Ascending aorta (tissue), 2 donors: ENCODE data around the gene LRRC32. TPM values are rescaled to one million over a fixed set of nuclear protein-coding genes. Genes with fewer than 3 reads are reported as not detected.

Experiments
- DNase-seq, 2 donors: peaks; one replicate each; pipeline ENCODE4 v3.0.0-alpha.2; 2019; ENCODE audit warnings: low spot score in 2 of 2
- H3K27ac ChIP-seq, 2 donors: fragments of 200-600 bp; sonication (generic); one replicate each; pipeline ENCODE4 v1.5.1; 2016 to 2017; ENCODE audit warnings: mild to moderate bottlenecking in 1 of 2
- H3K27me3 ChIP-seq: fragments of 200-600 bp; sonication (generic); one replicate; pipeline ENCODE4 v1.5.1; 2017
- H3K36me3 ChIP-seq, 2 donors: fragments of 200-600 bp; sonication (generic); one replicate each; pipeline ENCODE4 v1.5.1; 2016
- H3K4me1 ChIP-seq, 2 donors: fragments of 200-600 bp; sonication (generic); one replicate each; pipeline ENCODE4 v1.5.1; 2016 to 2017; ENCODE audit warnings: mild to moderate bottlenecking in 1 of 2
- H3K4me3 ChIP-seq, 2 donors: fragments of 200-600 bp; sonication (generic); one replicate each; pipeline ENCODE4 v1.5.1; 2016 to 2017; ENCODE audit warnings: mild to moderate bottlenecking in 1 of 2
- H3K9me3 ChIP-seq, 2 donors: fragments of 200-600 bp; sonication (generic); one replicate each; pipeline ENCODE4 v1.5.1; 2016
- intact Hi-C: fragments of 100-400 bp; cut with DNase I; formaldehyde crosslinking; loops from one replicate; pipeline ENCODE4 v1.15.1; 2023
- total RNA-seq: library from RNA; depleted of rRNA; stranded (reverse); fragments of >200 nt; gene quantifications from one replicate; pipeline ENCODE4 v1.1.0, GENCODE V29; 2016
- TF ChIP-seq, protein P1 (sequence below), 3 experiments: fragments of 200-600 bp in 2 of 3; fragments of 450-650 bp in 1 of 3; sonication (generic) in 2 of 3; IDR thresholded peaks; one replicate each; pipeline ENCODE4 v1.5.1; 2016 to 2019; ENCODE audit warnings: antibody characterized with exemption in 3 of 3, mild to moderate bottlenecking in 1 of 3, moderate library complexity in 1 of 3

The LRRC32 gene
- total RNA-seq, 1 donor from 2014 or later: 280 TPM

DNA sequence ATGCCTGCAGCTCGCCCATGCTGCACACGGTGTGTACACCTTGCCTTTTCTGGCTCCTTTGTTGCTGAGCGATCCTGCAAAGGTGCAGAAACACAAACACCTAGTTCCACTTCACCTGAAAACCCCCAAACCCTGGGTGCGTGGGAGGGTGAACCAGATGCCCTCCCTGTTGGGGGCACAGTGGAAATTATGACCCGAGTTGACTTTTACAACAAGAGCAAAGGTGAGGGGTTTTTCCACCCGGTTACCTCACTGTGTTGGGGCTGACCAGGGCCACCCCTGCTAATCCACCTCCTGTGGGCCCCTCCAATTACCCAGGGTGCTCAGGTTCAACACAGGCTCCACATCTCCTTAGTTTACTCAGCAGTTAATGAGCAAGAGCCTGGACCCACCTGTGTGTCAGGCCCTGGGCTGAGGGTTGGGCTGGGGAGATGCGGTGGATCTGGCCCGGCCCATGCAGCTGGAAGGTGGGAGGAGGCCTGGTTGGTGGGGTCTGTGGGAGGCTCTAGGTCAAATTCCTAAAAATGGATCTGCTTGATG lies 42.1 kb downstream of the LRRC32 start:
- no peaks in the 10 kb centered on the region for H3K27me3 ChIP-seq
- H3K36me3 ChIP-seq: no peaks in the 10 kb centered on the region
- H3K4me1 ChIP-seq: peaks cover 8 to 28% of the 10 kb centered on the region in 2 donors
- H3K27ac ChIP-seq: peak overlapping the region; percentile 82 to 92
- TF ChIP-seq, protein P1, sequence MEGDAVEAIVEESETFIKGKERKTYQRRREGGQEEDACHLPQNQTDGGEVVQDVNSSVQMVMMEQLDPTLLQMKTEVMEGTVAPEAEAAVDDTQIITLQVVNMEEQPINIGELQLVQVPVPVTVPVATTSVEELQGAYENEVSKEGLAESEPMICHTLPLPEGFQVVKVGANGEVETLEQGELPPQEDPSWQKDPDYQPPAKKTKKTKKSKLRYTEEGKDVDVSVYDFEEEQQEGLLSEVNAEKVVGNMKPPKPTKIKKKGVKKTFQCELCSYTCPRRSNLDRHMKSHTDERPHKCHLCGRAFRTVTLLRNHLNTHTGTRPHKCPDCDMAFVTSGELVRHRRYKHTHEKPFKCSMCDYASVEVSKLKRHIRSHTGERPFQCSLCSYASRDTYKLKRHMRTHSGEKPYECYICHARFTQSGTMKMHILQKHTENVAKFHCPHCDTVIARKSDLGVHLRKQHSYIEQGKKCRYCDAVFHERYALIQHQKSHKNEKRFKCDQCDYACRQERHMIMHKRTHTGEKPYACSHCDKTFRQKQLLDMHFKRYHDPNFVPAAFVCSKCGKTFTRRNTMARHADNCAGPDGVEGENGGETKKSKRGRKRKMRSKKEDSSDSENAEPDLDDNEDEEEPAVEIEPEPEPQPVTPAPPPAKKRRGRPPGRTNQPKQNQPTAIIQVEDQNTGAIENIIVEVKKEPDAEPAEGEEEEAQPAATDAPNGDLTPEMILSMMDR (IDR thresholded peaks at IDR 0.05): no peak
- peak in 1 of 2 donors; percentile 62 for DNase-seq
- peaks cover 7 to 9% of the 10 kb centered on the region in 2 donors for H3K9me3 ChIP-seq
- no peak overlapping the region for H3K4me3 ChIP-seq
- intact Hi-C loops: no loop called here

DNA sequence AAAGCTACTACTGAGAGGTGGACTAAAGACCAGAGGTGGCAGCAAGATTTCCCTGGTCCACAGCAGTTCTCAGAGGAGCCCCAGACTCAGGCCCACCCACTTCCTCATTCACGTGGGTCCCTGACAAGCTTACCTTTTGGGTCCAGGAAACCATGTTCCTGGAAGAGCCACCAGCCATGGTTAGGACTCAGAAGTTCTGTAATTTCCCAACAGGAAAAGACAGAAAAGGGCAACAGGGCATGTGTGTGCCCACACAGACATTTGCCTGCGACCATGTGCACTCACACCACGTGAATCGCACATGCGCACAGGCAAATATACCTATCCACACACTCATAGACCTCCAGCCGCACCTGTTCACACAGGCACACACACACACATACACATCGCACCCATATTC lies 42.9 kb downstream of the LRRC32 start:
- H3K27ac ChIP-seq: peak overlapping the region; percentile 17 to 55
- H3K36me3 ChIP-seq: no peaks in the 10 kb centered on the region
- H3K4me1 ChIP-seq: peaks cover 8 to 28% of the 10 kb centered on the region in 2 donors
- H3K27me3 ChIP-seq: no peaks in the 10 kb centered on the region
- TF ChIP-seq, protein P1 (IDR thresholded peaks at IDR 0.05): no peak
- no peak overlapping the region for H3K4me3 ChIP-seq
- peaks cover 7 to 9% of the 10 kb centered on the region in 2 donors for H3K9me3 ChIP-seq
- intact Hi-C loops: no loop called here
- DNase-seq: peak in 1 of 2 donors; percentile 58

DNA sequence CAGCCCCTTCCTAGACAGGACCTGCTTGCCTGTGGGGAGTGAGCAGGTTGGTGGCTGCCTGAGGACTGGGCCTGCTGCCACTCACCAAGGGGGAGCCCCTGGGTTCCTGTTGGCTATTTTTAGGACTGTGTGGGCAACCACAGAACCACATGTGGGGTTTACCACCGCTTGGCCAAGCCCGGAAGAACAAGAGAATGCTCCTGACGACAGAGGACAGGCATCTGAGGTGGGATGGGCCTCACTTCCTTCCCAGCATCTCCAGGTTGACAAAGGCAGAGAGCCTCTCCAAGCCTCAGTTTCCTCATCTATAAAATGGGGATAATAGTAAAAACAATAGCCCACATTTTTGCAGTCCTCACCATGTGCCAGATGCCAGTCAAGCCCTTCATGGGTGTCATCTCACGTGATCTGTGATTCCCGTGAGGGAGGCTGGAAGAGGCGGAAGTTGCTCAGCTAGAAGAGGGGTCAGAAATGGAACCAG lies 43.6 kb downstream of the LRRC32 start:
- no peaks in the 10 kb centered on the region for H3K36me3 ChIP-seq
- no peak overlapping the region for H3K4me3 ChIP-seq
- H3K27ac ChIP-seq: peak overlapping the region; percentile 17 to 55
- peak in 1 of 2 donors; percentile 76 for DNase-seq
- TF ChIP-seq, protein P1 (IDR thresholded peaks at IDR 0.05): no peak
- peaks cover 7 to 9% of the 10 kb centered on the region in 2 donors for H3K9me3 ChIP-seq
- no peaks in the 10 kb centered on the region for H3K27me3 ChIP-seq
- H3K4me1 ChIP-seq: peaks cover 8 to 28% of the 10 kb centered on the region in 2 donors
- intact Hi-C loops: no loop called here

DNA sequence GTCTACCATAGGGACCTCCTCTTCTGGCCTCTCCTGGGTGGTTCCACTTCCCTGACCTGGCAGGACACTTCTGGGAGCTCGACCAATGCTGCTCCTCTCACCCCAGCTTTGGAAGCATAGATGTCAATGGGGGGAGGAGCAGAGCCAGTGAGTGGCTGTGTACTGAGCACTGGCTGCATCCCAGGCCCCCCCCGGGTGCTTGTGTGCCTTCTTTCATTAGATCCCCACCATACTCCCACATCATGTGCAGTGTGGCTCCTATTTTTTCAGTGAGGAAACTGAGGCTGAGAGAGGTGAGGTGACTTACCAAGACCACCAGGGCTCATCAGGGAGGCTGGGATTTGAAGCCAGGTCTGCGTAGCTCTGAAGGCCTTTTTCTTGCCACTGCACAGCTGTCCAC lies 44.3 kb downstream of the LRRC32 start:
- Histone ChIP-seq H3K27me3 (no peaks in the 10 kb centered on the region), H3K9me3 (peaks cover 7 to 9% of the 10 kb centered on the region in 2 donors), H3K27ac (peak overlapping the region in 1 of 2 donors; percentile 55), H3K4me3 (no peak overlapping the region), H3K36me3 (no peaks in the 10 kb centered on the region), H3K4me1 (peaks cover 12 to 32% of the 10 kb centered on the region in 2 donors)
- intact Hi-C loops: no loop called here
- DNase-seq: peak in 1 of 2 donors; percentile 46
- TF ChIP-seq, protein P1 (IDR thresholded peaks at IDR 0.05): no peak

DNA sequence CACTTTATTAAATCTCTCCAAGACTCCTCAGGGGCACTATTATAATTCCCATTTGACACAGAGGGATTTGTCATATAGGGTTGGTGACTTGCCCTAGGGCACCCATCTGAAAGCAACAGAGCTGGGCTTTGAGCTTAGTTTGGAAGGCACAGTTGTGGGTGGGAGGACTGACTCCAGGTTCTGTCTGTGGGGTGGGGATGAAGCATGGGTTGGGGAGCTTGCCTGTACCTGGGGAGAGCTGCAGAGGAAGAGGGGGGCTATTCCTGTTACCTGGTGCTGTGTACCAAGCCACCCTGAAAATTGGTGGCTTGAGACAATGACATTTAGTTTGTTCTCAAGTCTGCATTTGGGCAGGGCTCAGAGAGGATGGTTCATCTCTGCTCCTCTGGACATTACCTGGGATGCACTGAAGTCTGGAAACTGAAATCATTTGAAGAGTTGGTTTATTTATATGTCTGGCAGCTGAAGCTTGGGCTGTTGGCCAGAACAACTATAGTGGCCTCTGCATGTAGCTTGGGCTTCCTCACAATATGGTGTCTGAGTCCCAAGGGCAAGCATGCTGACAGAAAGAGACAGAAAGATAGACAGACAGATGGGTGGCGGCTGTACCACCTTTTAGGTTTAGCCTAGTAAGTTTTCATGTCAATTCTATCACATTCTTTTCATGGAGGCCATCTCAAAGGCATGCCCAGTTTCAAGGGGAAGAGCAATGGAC lies 44.9 kb downstream of the LRRC32 start:
- Histone ChIP-seq H3K27me3 (no peaks in the 10 kb centered on the region), H3K4me3 (no peak overlapping the region), H3K36me3 (no peaks in the 10 kb centered on the region), H3K9me3 (peaks cover 7 to 9% of the 10 kb centered on the region in 2 donors), H3K4me1 (peaks cover 15 to 32% of the 10 kb centered on the region in 2 donors), H3K27ac (no peak overlapping the region)
- intact Hi-C loops: no loop called here
- DNase-seq: no peak
- TF ChIP-seq, protein P1 (IDR thresholded peaks at IDR 0.05): no peak
